ENCODE results near the gene RUNDC1. TPM values are rescaled to one million over a fixed set of nuclear protein-coding genes. Genes with fewer than 3 reads are reported as not detected.

The RUNDC1 gene
- total RNA-seq, 1 experiment from 2014 or later: 11.2 TPM

DNA sequence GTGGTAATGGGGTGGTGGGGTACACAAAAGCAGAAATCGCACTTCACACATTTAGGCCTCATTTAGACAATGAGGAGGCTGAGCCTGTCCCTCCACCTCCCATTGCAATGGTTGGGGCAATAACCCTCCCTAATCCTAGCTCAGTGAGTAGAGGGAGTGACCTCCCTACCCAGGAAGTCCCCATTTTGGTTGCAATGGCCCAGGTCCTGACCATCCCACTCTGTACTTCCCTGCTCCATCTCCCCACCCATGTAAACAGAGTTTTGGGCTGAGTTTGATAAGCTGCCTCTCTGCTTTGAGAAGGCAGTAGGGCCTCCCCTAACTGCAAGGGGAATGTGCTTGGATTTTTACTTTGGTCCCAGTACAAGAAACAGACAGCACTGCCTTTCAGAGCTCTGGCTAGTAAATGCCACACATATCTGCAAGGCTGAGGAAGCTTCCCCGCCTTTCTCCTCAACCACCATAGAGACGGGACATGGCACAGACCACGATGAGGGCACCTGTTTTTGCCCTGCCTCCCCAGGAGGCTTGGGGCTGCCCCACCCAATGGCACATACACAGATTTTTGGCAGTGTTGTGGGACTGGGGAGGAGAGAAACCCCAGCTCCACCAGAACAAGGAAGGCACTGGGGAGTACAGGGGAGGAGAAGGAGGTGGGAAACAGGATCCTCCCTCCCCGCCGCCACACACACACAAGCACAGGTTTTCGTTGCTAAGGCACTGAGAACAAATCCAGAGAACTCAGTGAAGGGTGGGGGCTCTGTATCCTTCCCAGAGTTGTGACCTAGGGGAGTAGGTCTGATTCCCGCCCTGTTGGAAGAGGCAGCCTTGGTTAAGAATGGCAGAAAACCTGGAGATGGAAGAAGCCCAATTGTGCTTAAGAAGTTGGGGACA, 34.5 kb downstream of the RUNDC1 start:
- DNase-seq (ENCODE audit: low read depth, low spot score): no peak
- H3K36me3 ChIP-seq (ENCODE audit: control insufficient read depth, insufficient read depth, low read length): no peaks in the 10 kb centered on the region
- no peaks in the 10 kb centered on the region for H3K9me3 ChIP-seq (ENCODE audit: control insufficient read depth, insufficient read depth, low read depth, low read length)
- H3K4me3 ChIP-seq (ENCODE audit: low read depth in 2 of 2, low read length in 2 of 2): no peak overlapping the region
- TF ChIP-seq, protein P1, sequence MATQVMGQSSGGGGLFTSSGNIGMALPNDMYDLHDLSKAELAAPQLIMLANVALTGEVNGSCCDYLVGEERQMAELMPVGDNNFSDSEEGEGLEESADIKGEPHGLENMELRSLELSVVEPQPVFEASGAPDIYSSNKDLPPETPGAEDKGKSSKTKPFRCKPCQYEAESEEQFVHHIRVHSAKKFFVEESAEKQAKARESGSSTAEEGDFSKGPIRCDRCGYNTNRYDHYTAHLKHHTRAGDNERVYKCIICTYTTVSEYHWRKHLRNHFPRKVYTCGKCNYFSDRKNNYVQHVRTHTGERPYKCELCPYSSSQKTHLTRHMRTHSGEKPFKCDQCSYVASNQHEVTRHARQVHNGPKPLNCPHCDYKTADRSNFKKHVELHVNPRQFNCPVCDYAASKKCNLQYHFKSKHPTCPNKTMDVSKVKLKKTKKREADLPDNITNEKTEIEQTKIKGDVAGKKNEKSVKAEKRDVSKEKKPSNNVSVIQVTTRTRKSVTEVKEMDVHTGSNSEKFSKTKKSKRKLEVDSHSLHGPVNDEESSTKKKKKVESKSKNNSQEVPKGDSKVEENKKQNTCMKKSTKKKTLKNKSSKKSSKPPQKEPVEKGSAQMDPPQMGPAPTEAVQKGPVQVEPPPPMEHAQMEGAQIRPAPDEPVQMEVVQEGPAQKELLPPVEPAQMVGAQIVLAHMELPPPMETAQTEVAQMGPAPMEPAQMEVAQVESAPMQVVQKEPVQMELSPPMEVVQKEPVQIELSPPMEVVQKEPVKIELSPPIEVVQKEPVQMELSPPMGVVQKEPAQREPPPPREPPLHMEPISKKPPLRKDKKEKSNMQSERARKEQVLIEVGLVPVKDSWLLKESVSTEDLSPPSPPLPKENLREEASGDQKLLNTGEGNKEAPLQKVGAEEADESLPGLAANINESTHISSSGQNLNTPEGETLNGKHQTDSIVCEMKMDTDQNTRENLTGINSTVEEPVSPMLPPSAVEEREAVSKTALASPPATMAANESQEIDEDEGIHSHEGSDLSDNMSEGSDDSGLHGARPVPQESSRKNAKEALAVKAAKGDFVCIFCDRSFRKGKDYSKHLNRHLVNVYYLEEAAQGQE (IDR thresholded peaks at IDR 0.05; ENCODE audit: insufficient read depth in 1 of 2, low read depth in 2 of 2, low read length in 1 of 2): no peak
- 0 out of 2 replicates have a peak, but pooled peaks have one; percentile 22 for TF ChIP-seq POLR2AphosphoS5 (IDR thresholded peaks at IDR 0.05; ENCODE audit: low read depth, low read length)
- in situ Hi-C loops (cut with HindIII; ENCODE audit: low pct_unique_long_range_greater_than_20kb, low sequenced_read_pairs): no loop called here
- H3K27me3 ChIP-seq (ENCODE audit: control insufficient read depth, insufficient read depth, low read length): no peaks in the 10 kb centered on the region
- TSS peak; percentile 80 for BruUV-seq (replicated peaks)
- ChIA-PET POLR2A (no interaction called here), CTCF (no interaction called here)
- no peak; the same call in 1 of the 2 replicates for ATAC-seq
- no peak overlapping the region for H3K27ac ChIP-seq (ENCODE audit: low read length)
- peaks cover 17% of the 10 kb centered on the region for H3K4me1 ChIP-seq (ENCODE audit: control insufficient read depth, insufficient read depth, low read length)
- intact Hi-C loops (cut with micrococcal nuclease; ENCODE audit: unreplicated experiment): no loop called here

DNA sequence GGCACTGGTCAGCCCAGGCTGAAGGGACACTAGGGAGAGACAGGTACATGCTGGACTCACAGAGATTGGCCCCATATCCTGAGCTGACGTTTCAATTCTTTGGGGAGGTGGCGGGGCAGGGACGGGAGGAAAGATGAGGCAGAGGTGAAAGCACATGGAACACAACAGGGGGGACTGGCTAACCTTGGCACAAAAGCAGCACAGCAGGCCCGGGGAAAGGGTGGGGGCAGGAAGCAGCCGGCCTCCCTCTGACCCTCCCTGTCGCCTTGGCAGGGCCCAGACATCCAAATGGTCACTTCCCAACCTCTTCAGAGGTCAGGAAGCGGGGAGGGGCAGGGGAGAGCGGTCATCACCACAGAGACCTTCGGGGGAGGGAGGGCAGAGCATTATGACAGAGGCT, 35.2 kb downstream of the RUNDC1 start:
- ATAC-seq (no peak), DNase-seq (ENCODE audit: low read depth, low spot score) (no peak)
- H3K36me3 ChIP-seq (ENCODE audit: control insufficient read depth, insufficient read depth, low read length): no peaks in the 10 kb centered on the region
- POLR2A ChIA-PET: no interaction called here
- BruUV-seq (replicated peaks): no TSS peak
- intact Hi-C loops (cut with micrococcal nuclease; ENCODE audit: unreplicated experiment) (no loop called here), in situ Hi-C loops (cut with HindIII; ENCODE audit: low pct_unique_long_range_greater_than_20kb, low sequenced_read_pairs) (no loop called here)
- CTCF ChIA-PET: no interaction called here
- TF ChIP-seq, protein P2, sequence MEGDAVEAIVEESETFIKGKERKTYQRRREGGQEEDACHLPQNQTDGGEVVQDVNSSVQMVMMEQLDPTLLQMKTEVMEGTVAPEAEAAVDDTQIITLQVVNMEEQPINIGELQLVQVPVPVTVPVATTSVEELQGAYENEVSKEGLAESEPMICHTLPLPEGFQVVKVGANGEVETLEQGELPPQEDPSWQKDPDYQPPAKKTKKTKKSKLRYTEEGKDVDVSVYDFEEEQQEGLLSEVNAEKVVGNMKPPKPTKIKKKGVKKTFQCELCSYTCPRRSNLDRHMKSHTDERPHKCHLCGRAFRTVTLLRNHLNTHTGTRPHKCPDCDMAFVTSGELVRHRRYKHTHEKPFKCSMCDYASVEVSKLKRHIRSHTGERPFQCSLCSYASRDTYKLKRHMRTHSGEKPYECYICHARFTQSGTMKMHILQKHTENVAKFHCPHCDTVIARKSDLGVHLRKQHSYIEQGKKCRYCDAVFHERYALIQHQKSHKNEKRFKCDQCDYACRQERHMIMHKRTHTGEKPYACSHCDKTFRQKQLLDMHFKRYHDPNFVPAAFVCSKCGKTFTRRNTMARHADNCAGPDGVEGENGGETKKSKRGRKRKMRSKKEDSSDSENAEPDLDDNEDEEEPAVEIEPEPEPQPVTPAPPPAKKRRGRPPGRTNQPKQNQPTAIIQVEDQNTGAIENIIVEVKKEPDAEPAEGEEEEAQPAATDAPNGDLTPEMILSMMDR (IDR thresholded peaks at IDR 0.05): no peak
- TF ChIP-seq, protein P1 (IDR thresholded peaks at IDR 0.05; ENCODE audit: insufficient read depth in 1 of 2, low read depth in 2 of 2, low read length in 1 of 2): no peak
- TF ChIP-seq SIN3A (IDR thresholded peaks at IDR 0.05; ENCODE audit: borderline replicate concordance, insufficient read depth, low read depth, low read length) (no peak), POLR2AphosphoS5 (IDR thresholded peaks at IDR 0.05; ENCODE audit: low read depth, low read length) (no peak), TCF7L2 (IDR thresholded peaks at IDR 0.05; ENCODE audit: low read depth, low read length) (no peak)
- H3K4me3 ChIP-seq (ENCODE audit: low read depth in 2 of 2, low read length in 2 of 2): no peak overlapping the region
- no peak overlapping the region for H3K27ac ChIP-seq (ENCODE audit: low read length)
- H3K9me3 ChIP-seq (ENCODE audit: control insufficient read depth, insufficient read depth, low read depth, low read length): no peaks in the 10 kb centered on the region
- H3K27me3 ChIP-seq (ENCODE audit: control insufficient read depth, insufficient read depth, low read length): no peaks in the 10 kb centered on the region
- H3K4me1 ChIP-seq (ENCODE audit: control insufficient read depth, insufficient read depth, low read length): peaks cover 20% of the 10 kb centered on the region
